Lower leg skin (tissue), 4 donors: ENCODE results near the gene GPAT3. TPM values are rescaled to one million over a fixed set of nuclear protein-coding genes. Genes with fewer than 3 reads are reported as not detected.
A peak's percentile ranks its signal among the peaks of the same experiment; 100 is the strongest.

Experiments
- DNase-seq, 2 donors: peaks; one replicate each; pipeline ENCODE4 v3.0.0-alpha.2; 2019; ENCODE audit warnings: low spot score in 2 of 2
- H3K4me3 ChIP-seq: fragments of 200-600 bp; sonication (generic); 2 replicates; pipeline ENCODE4 v1.5.1; 2017; ENCODE audit warnings: mild to moderate bottlenecking, low read depth; ENCODE audit not compliant: poor library complexity, severe bottlenecking
- POLR2A ChIP-seq, 2 donors: fragments of 450-650 bp; IDR thresholded peaks; one replicate each; pipeline ENCODE4 v1.6.1; 2016 to 2017; ENCODE audit warnings: antibody characterized with exemption in 2 of 2, mild to moderate bottlenecking in 1 of 2, moderate library complexity in 1 of 2
- WGBS, 2 donors: methylation state at CpG; one replicate each; pipeline ENCODE4 v1.1.5; 2018; 5-methylcytosine and 5-hydroxymethylcytosine counted together
- intact Hi-C: fragments of 100-400 bp; cut with DNase I; formaldehyde crosslinking; loops from one replicate; pipeline ENCODE4 v1.15.0; 2023; ENCODE audit warnings: low total_unique reads
- total RNA-seq, 4 donors: library from RNA; depleted of rRNA; stranded (reverse); fragments of >200 nt; gene quantifications; one replicate each; pipeline ENCODE4 v1.1.0, GENCODE V29; 2016
- TF ChIP-seq, protein P1 (sequence below), 3 donors: fragments of 450-650 bp; IDR thresholded peaks; one replicate each; pipeline ENCODE4 v1.5.1; 2016; ENCODE audit warnings: antibody characterized with exemption in 3 of 3, mild to moderate bottlenecking in 3 of 3, moderate library complexity in 2 of 3

The GPAT3 gene
- total RNA-seq, 4 donors from 2014 or later: 4.0 to 8.5 (median 6.4) TPM

DNA sequence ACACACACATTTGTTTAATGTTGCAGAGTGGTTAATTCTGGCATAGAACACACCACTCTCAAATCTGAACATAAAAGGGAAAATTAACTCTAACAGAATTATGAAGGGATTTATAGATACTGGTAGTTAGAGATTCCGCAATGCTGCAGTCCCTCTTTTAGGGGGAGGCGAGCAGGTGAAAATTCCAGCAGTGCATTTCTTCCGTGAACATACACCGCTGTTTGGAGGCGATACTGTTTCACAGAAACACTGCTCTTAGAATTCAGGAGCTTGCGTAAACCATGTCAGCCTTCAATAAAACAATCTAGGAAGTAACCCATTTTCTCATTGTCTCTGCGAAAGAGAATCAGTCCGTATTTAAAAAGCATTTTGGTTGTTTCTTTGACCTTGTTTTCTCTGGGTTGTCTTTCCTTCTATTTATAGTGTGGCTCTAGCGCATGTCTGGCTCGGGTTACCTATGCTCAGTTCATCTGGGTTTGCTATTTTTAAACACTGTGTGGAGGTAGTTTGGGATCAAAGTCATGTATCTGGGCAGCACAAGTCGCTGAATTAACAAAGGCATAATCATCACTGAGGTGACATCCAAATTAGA lies 90.4 kb downstream of the GPAT3 start:
- H3K4me3 ChIP-seq: no peak overlapping the region
- TF ChIP-seq, protein P1, sequence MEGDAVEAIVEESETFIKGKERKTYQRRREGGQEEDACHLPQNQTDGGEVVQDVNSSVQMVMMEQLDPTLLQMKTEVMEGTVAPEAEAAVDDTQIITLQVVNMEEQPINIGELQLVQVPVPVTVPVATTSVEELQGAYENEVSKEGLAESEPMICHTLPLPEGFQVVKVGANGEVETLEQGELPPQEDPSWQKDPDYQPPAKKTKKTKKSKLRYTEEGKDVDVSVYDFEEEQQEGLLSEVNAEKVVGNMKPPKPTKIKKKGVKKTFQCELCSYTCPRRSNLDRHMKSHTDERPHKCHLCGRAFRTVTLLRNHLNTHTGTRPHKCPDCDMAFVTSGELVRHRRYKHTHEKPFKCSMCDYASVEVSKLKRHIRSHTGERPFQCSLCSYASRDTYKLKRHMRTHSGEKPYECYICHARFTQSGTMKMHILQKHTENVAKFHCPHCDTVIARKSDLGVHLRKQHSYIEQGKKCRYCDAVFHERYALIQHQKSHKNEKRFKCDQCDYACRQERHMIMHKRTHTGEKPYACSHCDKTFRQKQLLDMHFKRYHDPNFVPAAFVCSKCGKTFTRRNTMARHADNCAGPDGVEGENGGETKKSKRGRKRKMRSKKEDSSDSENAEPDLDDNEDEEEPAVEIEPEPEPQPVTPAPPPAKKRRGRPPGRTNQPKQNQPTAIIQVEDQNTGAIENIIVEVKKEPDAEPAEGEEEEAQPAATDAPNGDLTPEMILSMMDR (IDR thresholded peaks at IDR 0.05): no peak
- no peak for TF ChIP-seq POLR2A (IDR thresholded peaks at IDR 0.05)
- no peak for DNase-seq
- intact Hi-C loops: no loop called here
- 73 to 75% methylated on average over 11 of the region's 11 CpGs for WGBS, 2 donors

DNA sequence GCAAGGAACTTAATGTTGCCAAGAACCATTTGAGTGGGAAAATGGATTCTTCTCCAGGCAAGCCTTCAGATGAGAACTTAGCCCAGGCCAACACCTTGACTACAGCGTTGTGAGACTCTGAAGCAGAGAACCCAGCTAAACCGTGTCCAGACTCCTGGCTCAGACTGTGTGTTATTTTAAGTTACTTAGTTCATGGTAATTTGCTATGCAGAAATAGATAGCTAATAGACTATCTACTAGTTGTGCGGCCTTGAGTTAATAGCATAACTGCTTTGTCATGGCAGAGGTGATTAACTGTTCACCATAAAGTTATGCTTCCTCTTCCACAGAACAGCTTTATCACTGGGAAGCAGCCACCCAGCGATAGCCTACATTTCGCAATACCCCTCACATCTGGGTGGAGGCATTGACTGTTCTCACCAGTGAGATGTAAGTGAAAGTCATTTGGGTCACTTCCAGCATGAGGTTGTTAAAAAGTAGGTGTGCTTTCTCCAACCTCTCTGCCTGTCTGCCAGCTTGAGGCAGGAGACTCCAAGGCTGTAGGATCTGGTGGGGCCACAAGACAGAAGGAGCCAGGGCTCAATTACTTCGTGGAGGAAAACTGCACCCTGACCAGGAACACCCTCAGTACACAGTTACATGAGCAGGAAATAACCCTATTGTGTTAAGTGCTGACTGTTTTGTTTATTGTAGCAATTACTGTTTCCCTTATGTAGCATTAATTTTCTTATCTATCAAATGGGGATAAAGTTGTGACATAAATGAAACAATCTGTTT lies 94.2 kb downstream of the GPAT3 start:
- DNase-seq: peak in 1 of 2 donors; percentile 48
- 42 to 48% methylated on average over 6 of the region's 6 CpGs for WGBS, 2 donors
- no peak for TF ChIP-seq POLR2A (IDR thresholded peaks at IDR 0.05)
- TF ChIP-seq, protein P1 (IDR thresholded peaks at IDR 0.05): no peak
- H3K4me3 ChIP-seq: no peak overlapping the region
- intact Hi-C loops: no loop called here

DNA sequence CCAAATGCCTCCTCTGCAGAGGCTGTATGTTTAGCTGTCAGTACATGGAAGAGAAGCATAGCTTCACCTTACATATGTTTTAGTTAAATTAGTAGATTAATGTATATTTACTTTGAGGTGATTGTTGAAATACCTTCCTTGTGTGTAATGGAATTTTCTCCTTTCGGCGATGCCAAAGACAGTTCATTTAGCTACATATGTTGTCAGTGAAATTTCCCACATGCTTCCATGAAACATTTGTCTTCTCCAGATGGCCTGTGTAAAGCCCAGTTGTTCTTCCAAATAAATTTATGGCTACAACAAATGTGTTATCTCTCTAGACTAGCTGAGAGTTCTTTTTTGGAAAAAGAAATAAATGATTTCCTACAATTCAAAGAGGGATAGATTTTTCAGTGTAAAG lies 95.2 kb downstream of the GPAT3 start:
- intact Hi-C loops: no loop called here
- no peak for DNase-seq
- H3K4me3 ChIP-seq: no peak overlapping the region
- WGBS, 2 donors: 48 to 69% methylated on average over 2 of the region's 2 CpGs
- TF ChIP-seq POLR2A (IDR thresholded peaks at IDR 0.05): no peak
- TF ChIP-seq, protein P1 (IDR thresholded peaks at IDR 0.05): no peak

DNA sequence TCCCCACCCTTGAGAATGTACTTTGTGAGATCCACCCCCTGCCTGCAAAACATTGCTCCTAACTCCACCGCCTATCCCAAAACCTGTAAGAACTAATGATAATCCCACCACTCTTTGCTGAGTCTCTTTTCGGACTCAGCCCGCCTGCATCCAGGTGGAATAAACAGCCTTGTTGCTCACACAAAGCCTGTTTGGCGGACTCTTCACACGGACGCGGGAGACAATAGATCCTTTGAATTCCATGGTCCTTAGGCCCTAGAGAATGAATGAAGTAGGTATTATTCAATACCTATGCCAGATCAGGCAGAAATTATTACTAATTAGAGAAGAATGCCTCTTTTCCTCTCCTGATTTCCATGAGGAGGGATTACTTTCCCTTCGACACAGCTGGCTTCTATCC lies 101.0 kb downstream of the GPAT3 start:
- WGBS, 2 donors: 88 to 92% methylated on average over 8 of the region's 8 CpGs
- intact Hi-C loops: no loop called here
- H3K4me3 ChIP-seq: no peak overlapping the region
- TF ChIP-seq, protein P1 (IDR thresholded peaks at IDR 0.05): no peak
- DNase-seq: no peak

DNA sequence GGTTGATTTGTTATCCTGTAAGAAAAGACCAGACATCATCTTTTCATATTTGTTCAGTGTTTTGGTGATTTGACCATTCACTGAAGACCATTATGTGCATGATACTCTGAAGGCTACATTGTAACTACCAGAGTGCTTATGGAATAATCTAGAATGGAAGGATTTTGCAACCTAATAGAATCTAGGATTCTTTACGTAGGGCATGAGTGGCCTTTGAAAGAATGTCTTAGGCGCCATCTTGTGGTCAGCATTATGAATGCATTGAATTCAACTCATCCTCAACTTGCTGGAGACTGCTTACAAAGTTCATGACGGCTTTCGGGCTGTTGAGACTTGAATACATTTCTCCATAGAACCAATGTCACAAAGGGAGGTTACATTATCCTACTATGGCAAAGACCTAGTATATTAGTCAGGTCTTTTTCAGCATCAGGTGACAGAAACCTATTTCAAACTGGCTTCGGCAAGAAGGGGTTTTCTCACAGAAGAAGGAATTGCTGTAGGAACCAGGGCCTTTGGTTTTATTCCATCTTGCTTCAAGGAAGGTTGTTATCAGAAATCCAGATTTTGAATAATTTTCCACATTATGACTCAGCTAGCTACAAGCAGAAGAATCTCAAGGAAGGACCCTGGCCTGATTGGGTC lies 104.1 kb downstream of the GPAT3 start:
- TF ChIP-seq, protein P1 (IDR thresholded peaks at IDR 0.05): peak in 1 of 3 donors; percentile 45
- no peak for TF ChIP-seq POLR2A (IDR thresholded peaks at IDR 0.05)
- no peak overlapping the region for H3K4me3 ChIP-seq
- 18 to 19% methylated on average over 5 of the region's 5 CpGs for WGBS, 2 donors
- peak in 1 of 2 donors; percentile 74 for DNase-seq
- intact Hi-C loops: loop anchor here (5.0 kb wide), 2 partner anchors 133 to 622 kb away; no protein-coding TSS in a partner anchor
